ENCODE results near the gene HCAR2. TPM values are rescaled to one million over a fixed set of nuclear protein-coding genes. Genes with fewer than 3 reads are reported as not detected.
A peak's percentile ranks its signal among the peaks of the same experiment; 100 is the strongest.
"Not testable (repeated sequence)": the region's sequence is repeated elsewhere in the genome, so short reads cannot be mapped to it uniquely, and the experiment has no call there.

HCAR2 gene
- 0.52 and 0.61 TPM in 2 replicates for total RNA-seq

DNA sequence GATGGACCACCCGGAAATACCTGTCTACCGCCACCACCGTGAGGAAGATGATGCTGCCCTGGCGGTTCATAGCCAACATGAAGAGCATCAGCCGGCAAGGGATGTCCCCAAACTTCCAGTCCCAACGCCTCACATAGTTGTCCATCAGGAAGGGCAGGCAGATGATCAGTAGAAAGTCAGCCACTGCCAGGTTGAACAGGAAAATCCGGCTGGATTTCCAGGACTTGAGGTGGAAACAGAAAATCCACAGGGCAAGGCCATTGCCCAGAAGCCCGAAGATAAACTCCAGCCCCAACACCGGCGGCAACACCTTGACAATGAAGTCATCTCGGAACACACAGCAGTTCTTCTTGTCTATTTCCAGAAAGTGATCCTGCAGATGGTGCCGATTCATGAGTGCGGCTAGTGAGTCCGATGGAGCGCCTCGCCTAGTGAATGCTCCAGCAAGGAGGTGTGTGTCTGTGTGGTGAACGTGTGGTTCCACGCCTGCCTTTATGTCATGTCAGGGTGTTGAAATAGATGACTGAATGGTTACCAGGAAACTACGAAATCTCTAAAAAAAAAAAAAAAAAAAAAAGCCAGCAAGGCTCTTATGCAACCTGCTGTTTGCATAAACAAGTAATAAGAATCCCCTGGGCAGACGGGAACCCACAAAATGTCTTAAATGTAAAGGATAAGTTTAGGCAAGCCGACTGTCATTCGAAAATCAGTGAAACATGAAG is at the start of gene HCAR2:
Gene HCAR2 (minus strand): TSS at position 468 of the 722 bp plus-strand sequence. CDS start 74 bp downstream, at position 394.
- H3K36me3 Mint-ChIP-seq (ENCODE audit: low read depth); DNase-seq (ENCODE audit: low spot score); H3K9me3 Mint-ChIP-seq; H3K4me3 Mint-ChIP-seq; H3K27ac Mint-ChIP-seq; H3K4me1 Mint-ChIP-seq (ENCODE audit: low read depth); intact Hi-C loops (cut with micrococcal nuclease); H3K27me3 Mint-ChIP-seq (ENCODE audit: insufficient read depth): not testable (repeated sequence)

DNA sequence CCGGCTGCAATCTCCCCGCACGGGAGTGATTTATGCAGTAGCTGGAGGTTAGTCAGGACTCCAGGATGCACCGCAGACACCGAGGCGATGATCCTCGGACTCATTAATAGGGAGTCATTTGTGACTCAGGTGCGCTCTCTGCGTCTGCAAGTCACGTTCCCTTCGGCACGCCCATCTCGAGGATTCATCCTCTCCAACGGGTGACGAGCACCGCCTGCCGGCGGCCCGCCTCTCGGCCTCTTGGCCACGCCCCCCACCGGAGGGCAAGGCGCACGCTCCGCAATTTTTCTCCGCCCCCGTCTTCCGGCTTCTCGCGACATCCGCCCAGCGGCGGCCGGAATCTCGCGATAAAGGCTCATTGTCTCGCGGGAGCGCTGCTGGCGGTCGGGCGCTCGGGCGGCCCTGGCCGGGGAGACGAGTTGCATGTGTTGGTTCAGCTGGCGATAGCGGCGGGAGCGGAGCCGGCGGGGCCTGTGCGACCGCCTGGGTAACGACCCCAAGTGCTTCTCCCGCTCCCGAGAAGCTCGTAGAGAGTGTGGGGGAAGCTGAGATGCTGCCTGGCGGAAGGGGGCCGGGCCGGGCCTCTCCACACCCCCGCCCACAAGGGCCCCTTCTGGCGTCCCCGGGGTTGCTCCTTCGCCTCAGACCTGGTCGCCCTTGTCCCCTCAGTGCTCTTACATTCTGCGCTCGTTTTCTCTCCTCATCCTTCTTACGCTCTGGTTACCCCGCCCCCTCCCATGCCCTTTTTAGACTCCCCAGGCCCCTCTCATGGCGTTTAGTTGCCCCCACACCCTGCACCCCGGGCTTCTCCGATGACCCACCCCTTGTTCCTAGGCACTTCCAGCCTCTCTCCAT is 49.5 kb upstream of the HCAR2 start, which contains the start of gene DENR:
Gene DENR (plus strand): TSS at position 361 of the 855 bp plus-strand sequence. CDS start 878 bp downstream, outside the sequence.
- Mint-ChIP-seq H3K4me1 (ENCODE audit: low read depth) (peaks cover 54% of the 10 kb centered on the region), H3K27ac (peak within 1 kb of the TSS; percentile 92), H3K36me3 (ENCODE audit: low read depth) (peaks cover 33% of the 10 kb centered on the region), H3K4me3 (peak within 1 kb of the TSS; percentile 91), H3K27me3 (ENCODE audit: insufficient read depth) (no peaks in the 10 kb centered on the region), H3K9me3 (no peaks in the 10 kb centered on the region)
- DNase-seq (ENCODE audit: low spot score) = peak; percentile 100
- intact Hi-C loops (cut with micrococcal nuclease) = loop anchor here (1.0 to 5.0 kb wide), 9 partner anchors 19 to 615 kb away; partner anchors contain the start of genes CCDC62 and KNTC1

DNA sequence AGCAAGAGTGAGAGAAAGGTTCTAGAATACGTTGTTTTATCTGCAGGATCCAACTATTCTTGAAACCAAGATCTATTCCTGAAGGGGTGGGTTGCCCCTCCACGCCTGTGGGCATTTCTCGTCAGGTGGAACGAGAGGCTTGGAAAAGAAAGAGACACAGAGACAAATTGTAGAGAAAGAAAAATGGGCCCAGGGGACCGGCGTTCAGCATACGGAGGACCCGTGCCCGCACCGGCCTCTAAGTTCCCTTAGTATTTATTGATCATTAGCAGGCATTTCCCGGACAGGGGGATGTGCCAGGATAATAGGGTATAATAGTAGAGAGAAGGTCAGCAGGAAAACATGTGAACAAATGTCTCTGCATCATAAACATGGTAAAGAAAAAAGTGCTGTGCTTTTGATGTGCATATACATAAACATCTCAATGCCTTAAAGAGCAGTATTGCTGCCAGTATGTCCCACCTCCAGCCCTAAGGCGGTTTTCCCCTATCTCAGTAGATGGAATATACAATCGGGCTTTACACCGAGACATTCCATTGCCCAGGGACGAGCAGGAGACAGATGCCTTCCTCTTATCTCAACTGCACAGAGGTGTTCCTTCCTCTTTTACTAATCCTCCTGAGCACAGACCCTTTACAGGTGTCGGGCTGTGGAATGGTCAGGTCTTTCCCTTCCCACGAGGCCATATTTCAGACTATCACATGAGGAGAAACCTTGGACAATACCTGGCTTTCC is 47.8 kb upstream of the HCAR2 start:
- peak overlapping the region; percentile 91 for H3K4me3 Mint-ChIP-seq
- H3K27me3 Mint-ChIP-seq (ENCODE audit: insufficient read depth); H3K9me3 Mint-ChIP-seq; DNase-seq (ENCODE audit: low spot score): not testable (repeated sequence)
- H3K4me1 Mint-ChIP-seq (ENCODE audit: low read depth) = peaks cover 42% of the 10 kb centered on the region
- peaks cover 17% of the 10 kb centered on the region for H3K36me3 Mint-ChIP-seq (ENCODE audit: low read depth)
- peak overlapping the region; percentile 43 for H3K27ac Mint-ChIP-seq
- intact Hi-C loops (cut with micrococcal nuclease) = loop anchor here (5.0 kb wide), 1 partner anchor 616 kb away; no protein-coding TSS in a partner anchor

DNA sequence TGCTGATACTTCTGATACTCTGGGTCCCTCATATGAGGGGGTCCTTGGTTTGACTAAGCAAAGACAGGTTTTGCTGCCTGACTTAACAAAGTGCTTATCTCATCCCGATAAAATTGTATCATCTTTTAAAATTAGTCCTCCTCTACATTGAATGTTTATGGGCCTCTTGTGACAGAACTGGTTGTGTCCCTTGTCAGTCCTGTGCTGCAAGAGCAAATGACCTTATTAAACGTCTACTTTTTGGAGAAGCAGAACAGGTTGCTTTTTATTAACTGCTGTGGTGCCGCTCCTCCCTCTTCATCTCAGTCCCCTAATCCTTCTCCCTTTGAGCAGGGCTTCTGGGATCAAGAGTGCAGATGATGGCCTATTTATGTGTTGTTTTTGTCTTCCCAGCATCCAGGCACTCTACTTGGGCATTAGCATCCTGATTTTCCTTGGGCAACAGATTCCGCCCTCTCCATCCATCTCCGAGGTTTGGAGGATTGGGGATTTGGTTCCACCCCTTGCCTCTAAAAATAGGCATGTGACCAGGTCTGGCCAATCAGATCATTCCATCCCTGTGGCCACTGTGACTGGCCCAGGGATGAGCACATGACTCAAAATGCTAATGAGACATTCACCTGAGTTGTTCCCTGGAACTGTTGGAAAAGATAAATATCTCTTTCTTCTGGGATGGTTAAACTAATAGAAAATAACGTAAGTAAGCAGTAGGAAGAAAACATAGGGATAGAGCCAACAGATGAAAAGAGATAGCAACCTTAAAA is 46.6 kb upstream of the HCAR2 start:
- Mint-ChIP-seq H3K9me3 (no peaks in the 10 kb centered on the region), H3K4me1 (ENCODE audit: low read depth) (peaks cover 34% of the 10 kb centered on the region), H3K36me3 (ENCODE audit: low read depth) (peaks cover 10% of the 10 kb centered on the region), H3K4me3 (no peak overlapping the region), H3K27ac (no peak overlapping the region), H3K27me3 (ENCODE audit: insufficient read depth) (no peaks in the 10 kb centered on the region)
- no peak for DNase-seq (ENCODE audit: low spot score)
- intact Hi-C loops (cut with micrococcal nuclease) = loop anchor here (5.0 kb wide), 1 partner anchor 618 kb away; no protein-coding TSS in a partner anchor

DNA sequence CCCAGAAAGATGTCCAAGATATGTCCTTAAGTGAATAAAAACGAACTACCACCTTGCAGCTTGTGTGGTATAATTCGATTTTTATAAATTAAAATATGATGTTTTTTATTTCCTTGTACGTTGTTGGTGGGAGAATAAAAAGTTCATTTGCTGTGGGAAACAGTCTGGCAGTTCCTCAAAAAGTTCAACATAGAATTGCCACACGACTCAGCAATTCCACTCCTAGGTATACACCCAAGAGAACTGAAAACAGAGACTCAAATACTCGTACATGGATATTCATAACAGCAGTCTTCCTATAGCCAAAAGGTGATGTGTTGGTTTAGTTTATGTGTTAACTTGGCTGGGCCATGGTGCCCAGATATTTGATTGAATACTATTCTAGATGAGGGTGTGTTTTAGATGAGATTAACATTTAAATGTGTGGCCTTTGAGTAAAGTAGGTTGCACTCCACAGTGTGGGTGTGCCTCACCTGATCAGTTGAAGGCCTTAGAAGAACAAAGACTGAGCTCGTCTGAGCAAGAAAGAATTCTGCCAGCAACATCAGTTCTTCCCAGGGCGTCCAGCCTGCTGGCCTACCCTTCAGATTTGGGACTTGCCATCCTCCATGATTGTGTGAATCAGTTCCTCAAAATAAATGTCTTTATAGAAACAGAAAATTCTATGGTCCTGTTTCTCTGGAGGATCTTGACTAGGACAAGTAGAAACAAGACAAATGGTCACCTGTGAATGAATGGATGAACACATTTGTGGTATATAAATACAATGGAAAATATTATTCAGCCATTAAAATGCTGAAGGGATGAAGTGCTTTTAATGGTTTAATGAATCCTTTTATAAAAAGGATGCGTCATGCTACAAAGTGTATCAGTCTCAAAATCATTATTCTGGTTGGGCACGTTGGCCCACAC is 44.3 kb upstream of the HCAR2 start:
- intact Hi-C loops (cut with micrococcal nuclease) = no loop called here
- no peak overlapping the region for H3K27ac Mint-ChIP-seq
- DNase-seq (ENCODE audit: low spot score) = no peak
- no peaks in the 10 kb centered on the region for H3K27me3 Mint-ChIP-seq (ENCODE audit: insufficient read depth)
- no peaks in the 10 kb centered on the region for H3K9me3 Mint-ChIP-seq
- no peaks in the 10 kb centered on the region for H3K36me3 Mint-ChIP-seq (ENCODE audit: low read depth)
- H3K4me1 Mint-ChIP-seq (ENCODE audit: low read depth) = peaks cover 26% of the 10 kb centered on the region
- no peak overlapping the region for H3K4me3 Mint-ChIP-seq

DNA sequence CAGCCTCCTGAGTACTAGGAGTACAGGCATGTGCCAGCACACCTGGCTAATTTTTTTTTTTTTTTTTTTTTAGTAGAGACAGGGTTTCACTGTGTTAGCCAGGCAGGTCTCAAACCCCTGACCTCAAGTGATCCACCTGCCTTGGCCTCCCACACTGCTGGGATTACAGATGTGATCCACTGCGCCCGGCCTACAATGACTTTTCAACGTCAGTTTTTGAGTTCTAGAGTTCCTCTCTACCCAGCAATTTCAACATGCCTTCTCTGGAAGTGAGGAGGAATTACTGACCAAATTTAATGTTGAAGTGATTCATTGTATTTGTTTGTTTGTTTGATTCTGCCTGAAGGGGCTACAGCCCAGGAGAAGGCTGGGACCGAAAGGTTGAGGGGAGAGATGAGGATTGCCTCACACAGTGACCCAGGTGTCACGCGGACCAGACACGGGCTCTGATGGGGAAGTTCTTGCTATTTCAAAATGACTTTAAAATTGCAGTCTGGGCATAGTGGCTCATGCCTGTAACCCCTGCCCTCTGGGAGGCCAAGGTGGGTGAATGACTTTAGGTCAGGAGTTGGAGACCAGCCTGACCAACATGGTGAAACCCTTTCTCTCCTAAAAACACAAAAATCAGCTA is 40.9 kb upstream of the HCAR2 start:
- H3K4me1 Mint-ChIP-seq (ENCODE audit: low read depth) = peaks cover 14% of the 10 kb centered on the region
- no peak overlapping the region for H3K4me3 Mint-ChIP-seq
- no peak for DNase-seq (ENCODE audit: low spot score)
- H3K36me3 Mint-ChIP-seq (ENCODE audit: low read depth) = no peaks in the 10 kb centered on the region
- H3K27me3 Mint-ChIP-seq (ENCODE audit: insufficient read depth) = no peaks in the 10 kb centered on the region
- no peaks in the 10 kb centered on the region for H3K9me3 Mint-ChIP-seq
- H3K27ac Mint-ChIP-seq = no peak overlapping the region
- intact Hi-C loops (cut with micrococcal nuclease) = no loop called here

DNA sequence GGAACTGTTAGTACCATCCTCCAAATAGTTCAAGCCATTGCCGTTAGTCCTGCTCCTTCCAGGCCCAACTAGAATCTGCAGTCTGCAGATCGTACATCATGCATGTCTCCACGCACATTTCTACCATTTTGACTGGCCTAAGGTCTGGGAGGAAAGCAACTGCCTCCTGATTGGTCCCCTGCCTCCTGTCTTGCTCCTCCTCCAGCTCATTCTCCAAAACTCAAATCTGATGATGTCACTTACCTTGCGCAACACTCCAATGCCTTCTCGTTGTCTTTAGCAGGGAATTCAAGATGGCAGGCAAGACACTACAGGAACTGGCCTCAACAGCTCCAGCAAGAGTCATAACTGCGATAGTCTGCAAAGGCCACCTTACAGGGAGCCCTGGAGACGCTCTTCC is 37.2 kb upstream of the HCAR2 start:
- H3K27ac Mint-ChIP-seq = no peak overlapping the region
- intact Hi-C loops (cut with micrococcal nuclease) = no loop called here
- H3K4me3 Mint-ChIP-seq = no peak overlapping the region
- no peak for DNase-seq (ENCODE audit: low spot score)
- no peaks in the 10 kb centered on the region for H3K27me3 Mint-ChIP-seq (ENCODE audit: insufficient read depth)
- H3K36me3 Mint-ChIP-seq (ENCODE audit: low read depth) = no peaks in the 10 kb centered on the region
- peaks cover 4% of the 10 kb centered on the region for H3K9me3 Mint-ChIP-seq
- H3K4me1 Mint-ChIP-seq (ENCODE audit: low read depth) = peaks cover 13% of the 10 kb centered on the region

DNA sequence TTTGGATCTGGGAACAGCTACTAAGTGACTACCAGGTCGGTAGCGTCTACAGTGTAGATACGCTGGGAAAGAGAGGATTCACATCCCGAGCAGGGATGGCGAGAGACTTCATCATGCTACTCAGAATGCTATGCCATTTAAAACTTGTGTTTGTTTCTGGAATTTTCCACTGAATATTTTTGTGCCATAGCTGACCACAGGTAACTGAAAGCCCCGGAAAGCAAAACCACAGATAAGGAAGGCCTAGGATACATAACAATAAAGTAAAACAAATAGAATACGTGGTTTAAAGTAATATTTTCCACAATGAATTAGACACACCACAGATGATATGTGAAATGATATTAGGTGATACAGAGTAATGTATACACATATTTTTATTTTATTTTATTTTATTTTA is 35.4 kb upstream of the HCAR2 start:
- Mint-ChIP-seq H3K9me3 (peaks cover 4% of the 10 kb centered on the region), H3K4me1 (ENCODE audit: low read depth) (peaks cover 21% of the 10 kb centered on the region), H3K4me3 (no peak overlapping the region), H3K36me3 (ENCODE audit: low read depth) (no peaks in the 10 kb centered on the region), H3K27ac (no peak overlapping the region), H3K27me3 (ENCODE audit: insufficient read depth) (no peaks in the 10 kb centered on the region)
- DNase-seq (ENCODE audit: low spot score) = no peak
- intact Hi-C loops (cut with micrococcal nuclease) = loop anchor here (10.0 kb wide), 1 partner anchor 664 kb away; the partner anchor contains the start of gene MLXIP

DNA sequence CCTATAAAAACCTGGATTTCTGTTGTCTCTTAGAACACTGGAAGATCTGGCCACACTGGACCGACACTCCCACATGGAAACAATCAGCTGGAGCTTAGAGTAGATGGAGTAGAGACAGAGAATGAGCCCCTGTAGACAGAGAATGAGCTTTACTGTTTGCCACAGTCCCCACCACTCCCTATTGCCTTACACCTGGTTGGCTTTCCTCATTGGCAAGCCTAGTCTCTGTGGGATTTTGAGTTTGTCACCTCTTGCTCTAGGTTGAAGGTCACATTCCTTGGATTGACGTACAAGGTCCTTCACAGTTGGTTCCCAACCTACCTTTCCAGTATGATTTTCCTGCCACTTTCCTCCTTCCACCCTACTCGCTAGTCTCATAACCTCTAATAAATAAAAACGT is 29.5 kb upstream of the HCAR2 start:
- peaks cover 16% of the 10 kb centered on the region for H3K9me3 Mint-ChIP-seq
- H3K4me1 Mint-ChIP-seq (ENCODE audit: low read depth) = peaks cover 64% of the 10 kb centered on the region
- peak overlapping the region; percentile 62 for H3K4me3 Mint-ChIP-seq
- H3K27ac Mint-ChIP-seq = peak overlapping the region; percentile 90
- intact Hi-C loops (cut with micrococcal nuclease) = loop anchor here (1.0 to 10.0 kb wide), 9 partner anchors 12 to 930 kb away; partner anchors contain the start of genes DENR, KNTC1, MLXIP and RSRC2
- peaks cover 12% of the 10 kb centered on the region for H3K36me3 Mint-ChIP-seq (ENCODE audit: low read depth)
- no peak for DNase-seq (ENCODE audit: low spot score)
- H3K27me3 Mint-ChIP-seq (ENCODE audit: insufficient read depth) = no peaks in the 10 kb centered on the region

DNA sequence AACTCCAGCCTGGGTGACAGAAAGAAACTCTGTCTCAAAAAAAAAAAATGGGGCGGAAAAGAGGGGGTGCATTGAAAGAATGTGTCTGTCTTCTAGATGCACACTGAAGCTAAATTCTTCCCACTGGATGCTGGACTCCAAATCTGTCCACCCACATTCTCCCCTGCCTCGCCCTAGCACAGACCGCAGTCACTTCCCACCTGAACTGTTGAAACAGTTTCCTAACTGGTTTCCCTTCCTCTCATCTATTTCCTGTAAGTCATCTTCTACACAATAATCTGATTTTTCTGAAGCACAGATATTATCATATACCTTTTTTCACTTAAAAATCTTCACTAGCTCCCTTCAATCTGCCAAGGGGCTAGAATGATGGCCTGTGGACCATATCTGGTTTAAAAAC is 29.0 kb upstream of the HCAR2 start:
- Mint-ChIP-seq H3K27me3 (ENCODE audit: insufficient read depth) (no peaks in the 10 kb centered on the region), H3K36me3 (ENCODE audit: low read depth) (peaks cover 12% of the 10 kb centered on the region), H3K4me3 (peak overlapping the region; percentile 62), H3K9me3 (peaks cover 16% of the 10 kb centered on the region), H3K4me1 (ENCODE audit: low read depth) (peaks cover 67% of the 10 kb centered on the region), H3K27ac (peak overlapping the region; percentile 90)
- intact Hi-C loops (cut with micrococcal nuclease) = loop anchor here (5.0 to 10.0 kb wide), 6 partner anchors 140 to 930 kb away; partner anchors contain the start of genes KNTC1, MLXIP, RSRC2 and SETD1B
- DNase-seq (ENCODE audit: low spot score) = peak; percentile 19
